ENCODE results near the gene MAGIX. TPM values are rescaled to one million over a fixed set of nuclear protein-coding genes. Genes with fewer than 3 reads are reported as not detected.

Gene MAGIX
- polyA plus RNA-seq, 1 experiment: 0.40 TPM

GRCh38 chrX:49204709-49205108 lies 42.2 kb downstream of the MAGIX start:
- Histone ChIP-seq H3K4me3 (ENCODE audit: low read depth, low read length) (no peak overlapping the region), H3K9me3 (ENCODE audit: control insufficient read depth, insufficient read depth, low read length) (no peaks in the 10 kb centered on the region), H3K27ac (ENCODE audit: low read depth, low read length) (no peak overlapping the region), H3K27me3 (ENCODE audit: control insufficient read depth, insufficient read depth, low read length) (peaks cover 7% of the 10 kb centered on the region)
- TF ChIP-seq CTCF (IDR thresholded peaks at IDR 0.05; ENCODE audit: low read depth, low read length): no peak
- CTCF ChIA-PET: no interaction called here
- POLR2A ChIA-PET: no interaction called here
- no peak for DNase-seq (ENCODE audit: low read depth, low spot score)

GRCh38 chrX:49205443-49205842 lies 42.9 kb downstream of the MAGIX start:
- Histone ChIP-seq H3K27ac (ENCODE audit: low read depth, low read length) (no peak overlapping the region), H3K4me3 (ENCODE audit: low read depth, low read length) (no peak overlapping the region), H3K27me3 (ENCODE audit: control insufficient read depth, insufficient read depth, low read length) (peaks cover 7% of the 10 kb centered on the region), H3K9me3 (ENCODE audit: control insufficient read depth, insufficient read depth, low read length) (no peaks in the 10 kb centered on the region)
- TF ChIP-seq CTCF (IDR thresholded peaks at IDR 0.05; ENCODE audit: low read depth, low read length): no peak
- ChIA-PET POLR2A (no interaction called here), CTCF (no interaction called here)
- DNase-seq (ENCODE audit: low read depth, low spot score): no peak

GRCh38 chrX:49206543-49206942 lies 44.0 kb downstream of the MAGIX start:
- ChIA-PET POLR2A (no interaction called here), CTCF (no interaction called here)
- Histone ChIP-seq H3K27ac (ENCODE audit: low read depth, low read length) (no peak overlapping the region), H3K9me3 (ENCODE audit: control insufficient read depth, insufficient read depth, low read length) (no peaks in the 10 kb centered on the region), H3K27me3 (ENCODE audit: control insufficient read depth, insufficient read depth, low read length) (peaks cover 7% of the 10 kb centered on the region), H3K4me3 (ENCODE audit: low read depth, low read length) (no peak overlapping the region)
- TF ChIP-seq CTCF (IDR thresholded peaks at IDR 0.05; ENCODE audit: low read depth, low read length): no peak
- DNase-seq (ENCODE audit: low read depth, low spot score): no peak

GRCh38 chrX:49208399-49208798 lies 45.8 kb downstream of the MAGIX start:
- H3K4me3 ChIP-seq (ENCODE audit: low read depth, low read length): no peak overlapping the region
- no peak overlapping the region for H3K27ac ChIP-seq (ENCODE audit: low read depth, low read length)
- peaks cover 7% of the 10 kb centered on the region for H3K27me3 ChIP-seq (ENCODE audit: control insufficient read depth, insufficient read depth, low read length)
- ChIA-PET CTCF (no interaction called here), POLR2A (no interaction called here)
- no peaks in the 10 kb centered on the region for H3K9me3 ChIP-seq (ENCODE audit: control insufficient read depth, insufficient read depth, low read length)
- no peak for TF ChIP-seq CTCF (IDR thresholded peaks at IDR 0.05; ENCODE audit: low read depth, low read length)
- no peak for DNase-seq (ENCODE audit: low read depth, low spot score)

GRCh38 chrX:49209434-49210251 lies 47.1 kb downstream of the MAGIX start:
- no peak for DNase-seq (ENCODE audit: low read depth, low spot score)
- Histone ChIP-seq H3K27me3 (ENCODE audit: control insufficient read depth, insufficient read depth, low read length) (peaks cover 7% of the 10 kb centered on the region), H3K4me3 (ENCODE audit: low read depth, low read length) (peak overlapping the region; percentile 10; the same call in 1 of the 2 replicates), H3K27ac (ENCODE audit: low read depth, low read length) (no peak overlapping the region), H3K9me3 (ENCODE audit: control insufficient read depth, insufficient read depth, low read length) (no peaks in the 10 kb centered on the region)
- POLR2A ChIA-PET: no interaction called here
- no peak for TF ChIP-seq CTCF (IDR thresholded peaks at IDR 0.05; ENCODE audit: low read depth, low read length)
- CTCF ChIA-PET: no interaction called here
